Right lobe of liver (tissue), 6 donors: ENCODE measurements around the gene SF3A1. TPM values are rescaled to one million over a fixed set of nuclear protein-coding genes. Genes with fewer than 3 reads are reported as not detected.

Experiments
- ATAC-seq, 4 donors: fragments of 200-7000 bp; cut with Tn5 transposase; one replicate each; pipeline ENCODE4 v1.9.1; 2020; ENCODE audit warnings: mild to moderate bottlenecking in 4 of 4, moderate library complexity in 4 of 4
- DNase-seq, 3 donors: peaks; one replicate each; pipeline ENCODE4 v3.0.0-alpha.2; 2020
- H3K27ac ChIP-seq, 3 donors: fragments of 200-600 bp; one replicate each; pipeline ENCODE4 v1.8.0; 2022
- H3K27me3 ChIP-seq, 2 donors: fragments of 200-600 bp; one replicate each; pipeline ENCODE4 v1.8.0; 2022
- H3K36me3 ChIP-seq, 4 donors: fragments of 200-600 bp; sonication (generic) in 1 of 4; one replicate each; pipeline versions ENCODE4 v1.5.1 to v1.8.0; 2017 to 2022; ENCODE audit warnings: control low read depth in 1 of 4
- H3K4me1 ChIP-seq, 4 donors: fragments of 200-600 bp; sonication (generic) in 1 of 4; one replicate each; pipeline versions ENCODE4 v1.5.1 to v1.8.0; 2017 to 2022; ENCODE audit warnings: control low read depth in 1 of 4
- H3K4me3 ChIP-seq, 3 donors: fragments of 200-600 bp; one replicate each; pipeline ENCODE4 v1.8.0; 2022
- H3K9me3 ChIP-seq, 4 donors: fragments of 200-600 bp; sonication (generic) in 1 of 4; one replicate each; pipeline versions ENCODE4 v1.5.1 to v1.8.0; 2017 to 2022; ENCODE audit warnings: control low read depth in 1 of 4
- POLR2A ChIP-seq: fragments of 450-650 bp; IDR thresholded peaks from one replicate; pipeline ENCODE4 v1.6.1; 2017; ENCODE audit warnings: antibody characterized with exemption, mild to moderate bottlenecking
- WGBS: methylation state at CpG from one replicate; pipeline ENCODE4 v1.1.6; 2018; ENCODE audit warnings: low coverage, low lambda C conversion rate; ENCODE audit not compliant: insufficient coverage; ENCODE audit errors: missing lambda C conversion rate; 5-methylcytosine and 5-hydroxymethylcytosine counted together
- intact Hi-C, 2 donors: fragments of 100-400 bp; cut with DNase I; formaldehyde crosslinking; loops; one replicate each; pipeline versions ENCODE4 v1.11.2 to v1.14.1; 2022
- total RNA-seq, 6 experiments: library from RNA; depleted of rRNA in 2 of 6; stranded (reverse); fragments of >200 nt in 2 of 6; fragmentation: NEBNext Ultra II Directional in 3 of 6; extraction: Animal tissue kit (Norgen Biotek cat#: 25700) in 3 of 6; gene quantifications; one replicate each; pipeline versions ENCODE4 v1.1.0 to v1.2.4, GENCODE V29; 2016 to 2023
- TF ChIP-seq, protein P1 (sequence below), 4 donors: fragments of 200-600 bp in 3 of 4; fragments of 450-650 bp in 1 of 4; IDR thresholded peaks; one replicate each; pipeline versions ENCODE4 v1.5.1 to v1.8.0; 2016 to 2022; ENCODE audit warnings: antibody characterized with exemption in 4 of 4, mild to moderate bottlenecking in 2 of 4
- donor health status: DM: no; HTN: yes; CAD: no.
- donor health status: DM: no; HTN: no; CAD: no.
- donor health status: DM: no; HTN: no; CAD: no.
- donor health status: DM: no; HTN: yes; CAD: no.
- donor health status: DM: no; HTN: yes; CAD: no.

Gene SF3A1
- total RNA-seq, 6 experiments from 2014 or later = 42.6 to 72.8 (median 66.5) TPM

DNA sequence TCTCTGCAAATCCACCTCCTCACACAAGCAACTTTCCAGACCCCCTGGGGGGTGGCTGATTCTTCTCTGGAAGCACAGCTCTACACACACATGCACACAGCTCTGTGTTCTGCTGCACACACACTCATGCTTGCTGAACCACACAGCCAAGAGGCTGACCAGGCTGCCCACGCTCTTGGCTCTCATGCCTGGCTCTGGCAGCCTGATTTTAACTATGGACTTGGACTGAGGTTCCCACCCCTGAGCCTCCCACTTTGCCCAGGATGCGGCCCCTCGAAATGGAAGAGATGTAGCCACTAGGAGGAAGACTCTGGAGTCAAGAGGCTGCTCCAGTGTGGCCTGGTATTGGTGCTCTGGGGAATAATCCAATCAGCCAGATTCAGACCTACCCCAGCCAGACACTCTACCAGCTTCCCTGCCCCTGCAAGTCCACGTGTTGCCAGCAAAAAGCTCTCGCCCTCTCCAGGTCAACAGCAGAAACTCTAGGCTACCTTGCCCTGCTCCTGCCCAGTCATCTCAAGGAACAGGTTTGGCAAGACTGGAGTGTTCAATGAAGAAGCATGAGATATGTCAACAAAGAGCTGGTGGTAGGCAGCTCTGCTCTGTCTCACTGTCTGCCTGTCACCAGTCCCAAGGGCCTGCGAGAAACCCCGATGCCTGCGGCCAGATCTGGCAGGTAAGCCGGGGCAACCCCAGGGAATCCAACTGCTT is 58.5 kb downstream of the SF3A1 start:
- Histone ChIP-seq H3K27ac (no peak overlapping the region), H3K4me3 (no peak overlapping the region), H3K27me3 (no peaks in the 10 kb centered on the region), H3K9me3 (no peaks in the 10 kb centered on the region), H3K4me1 (no peaks in the 10 kb centered on the region), H3K36me3 (peaks cover 0 to 78% (median 12%) of the 10 kb centered on the region in 4 donors)
- DNase-seq = no peak
- WGBS = 89% methylated on average over 3 of the region's 9 CpGs
- TF ChIP-seq, protein P1, sequence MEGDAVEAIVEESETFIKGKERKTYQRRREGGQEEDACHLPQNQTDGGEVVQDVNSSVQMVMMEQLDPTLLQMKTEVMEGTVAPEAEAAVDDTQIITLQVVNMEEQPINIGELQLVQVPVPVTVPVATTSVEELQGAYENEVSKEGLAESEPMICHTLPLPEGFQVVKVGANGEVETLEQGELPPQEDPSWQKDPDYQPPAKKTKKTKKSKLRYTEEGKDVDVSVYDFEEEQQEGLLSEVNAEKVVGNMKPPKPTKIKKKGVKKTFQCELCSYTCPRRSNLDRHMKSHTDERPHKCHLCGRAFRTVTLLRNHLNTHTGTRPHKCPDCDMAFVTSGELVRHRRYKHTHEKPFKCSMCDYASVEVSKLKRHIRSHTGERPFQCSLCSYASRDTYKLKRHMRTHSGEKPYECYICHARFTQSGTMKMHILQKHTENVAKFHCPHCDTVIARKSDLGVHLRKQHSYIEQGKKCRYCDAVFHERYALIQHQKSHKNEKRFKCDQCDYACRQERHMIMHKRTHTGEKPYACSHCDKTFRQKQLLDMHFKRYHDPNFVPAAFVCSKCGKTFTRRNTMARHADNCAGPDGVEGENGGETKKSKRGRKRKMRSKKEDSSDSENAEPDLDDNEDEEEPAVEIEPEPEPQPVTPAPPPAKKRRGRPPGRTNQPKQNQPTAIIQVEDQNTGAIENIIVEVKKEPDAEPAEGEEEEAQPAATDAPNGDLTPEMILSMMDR (IDR thresholded peaks at IDR 0.05) = no peak
- TF ChIP-seq POLR2A = no peak
- no peak for ATAC-seq
- intact Hi-C loops = no loop called here

DNA sequence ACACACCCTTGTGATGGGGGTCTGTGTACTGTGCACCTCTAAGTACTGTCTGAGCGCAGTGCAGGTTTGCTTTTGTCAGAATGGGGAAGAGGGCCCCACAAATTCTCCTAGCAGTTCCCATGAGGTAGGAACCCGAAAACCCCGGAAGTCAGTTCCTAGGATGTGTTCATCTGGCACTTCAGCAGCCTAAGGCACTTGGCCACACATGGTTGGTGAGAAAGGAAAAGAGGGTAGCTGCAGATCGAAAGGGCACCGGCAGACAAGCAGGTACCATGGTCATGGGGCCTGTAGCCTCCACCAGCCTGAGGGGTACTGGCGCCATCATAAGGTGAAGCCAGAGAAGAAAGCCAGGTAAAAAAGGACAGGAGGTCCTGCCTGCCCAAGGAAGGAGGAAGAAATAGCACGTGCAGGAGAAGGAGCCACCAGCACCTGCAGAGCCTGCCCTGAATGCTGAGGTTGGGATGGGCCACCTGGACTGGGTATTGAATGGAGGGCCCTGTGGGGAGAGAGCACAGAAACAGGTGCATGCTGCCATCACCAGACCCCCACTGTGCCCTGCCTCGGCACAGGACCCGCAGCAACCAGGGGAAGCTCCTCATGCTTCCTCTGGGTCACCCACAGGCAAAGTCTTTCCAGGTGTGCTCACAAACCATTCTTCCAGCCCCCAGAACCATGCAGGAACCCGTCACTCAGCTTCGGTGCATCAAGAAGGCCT is 59.3 kb downstream of the SF3A1 start:
- 94% methylated on average over 6 of the region's 11 CpGs for WGBS
- TF ChIP-seq, protein P1 (IDR thresholded peaks at IDR 0.05) = no peak
- no peak for TF ChIP-seq POLR2A
- intact Hi-C loops = no loop called here
- Histone ChIP-seq H3K9me3 (no peaks in the 10 kb centered on the region), H3K27ac (no peak overlapping the region), H3K4me3 (no peak overlapping the region), H3K36me3 (peaks cover 0 to 76% (median 12%) of the 10 kb centered on the region in 4 donors), H3K27me3 (no peaks in the 10 kb centered on the region), H3K4me1 (no peaks in the 10 kb centered on the region)
- no peak for DNase-seq
- ATAC-seq = no peak

DNA sequence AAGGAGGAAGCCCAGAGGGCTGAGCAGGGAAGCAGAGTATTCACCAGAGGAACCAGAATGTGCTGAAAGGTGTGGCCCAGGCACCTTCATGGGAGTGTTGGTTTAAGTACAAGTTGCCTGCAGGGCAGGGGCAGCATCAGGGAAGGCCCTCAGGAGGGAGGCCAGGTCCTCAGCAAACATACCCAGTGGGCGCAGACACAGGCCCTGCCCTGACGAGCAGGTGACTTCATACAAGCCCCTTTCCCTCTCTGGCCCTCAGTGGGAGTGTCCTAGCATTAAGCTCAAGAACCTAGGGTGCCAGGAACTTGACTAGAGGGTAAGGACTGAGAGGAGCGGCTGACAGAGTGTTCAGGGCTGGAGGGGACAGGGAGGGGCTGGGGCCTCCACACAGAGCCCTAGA is 59.9 kb downstream of the SF3A1 start:
- intact Hi-C loops = no loop called here
- peaks cover 0 to 77% (median 14%) of the 10 kb centered on the region in 4 donors for H3K36me3 ChIP-seq

DNA sequence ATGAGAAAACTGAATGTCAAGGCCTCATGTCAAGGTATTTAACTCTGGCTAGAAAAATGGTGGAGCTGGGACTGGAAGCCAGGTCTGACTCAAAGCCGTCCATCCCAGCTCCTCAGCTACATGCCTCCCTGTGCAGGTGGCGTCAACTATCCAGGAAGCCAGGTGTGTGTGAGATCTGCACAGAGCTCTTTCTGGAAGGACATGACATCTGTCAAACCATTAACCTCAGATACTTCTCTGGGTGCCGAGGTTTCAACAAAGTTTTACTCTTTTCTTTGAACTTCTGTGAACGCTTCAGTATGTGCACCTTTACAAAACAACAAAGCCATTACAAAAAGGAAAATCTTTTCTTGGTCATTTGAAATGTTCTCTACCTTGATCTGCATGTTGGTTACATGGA is 60.4 kb downstream of the SF3A1 start:
- Histone ChIP-seq H3K27ac (no peak overlapping the region), H3K9me3 (no peaks in the 10 kb centered on the region), H3K4me3 (no peak overlapping the region), H3K4me1 (peaks cover 0 to 8% (median 3%) of the 10 kb centered on the region in 4 donors), H3K36me3 (peaks cover 0 to 73% (median 14%) of the 10 kb centered on the region in 4 donors), H3K27me3 (no peaks in the 10 kb centered on the region)
- DNase-seq (no peak), ATAC-seq (no peak)
- intact Hi-C loops = no loop called here
- no peak for TF ChIP-seq POLR2A
- TF ChIP-seq, protein P1 (IDR thresholded peaks at IDR 0.05) = no peak
- WGBS = 95% methylated on average over 4 of the region's 4 CpGs

More for the DNA sequence above, 59.9 kb downstream of the SF3A1 start:
- H3K4me3 ChIP-seq = no peak overlapping the region
- no peak overlapping the region for H3K27ac ChIP-seq
- ATAC-seq (no peak), DNase-seq (no peak)
- TF ChIP-seq, protein P1 (IDR thresholded peaks at IDR 0.05) = no peak
- no peak for TF ChIP-seq POLR2A
- H3K9me3 ChIP-seq = no peaks in the 10 kb centered on the region
- peaks cover 0 to 3% (median under 1%) of the 10 kb centered on the region in 4 donors for H3K4me1 ChIP-seq
- 100% methylated on average over 1 of the region's 3 CpGs for WGBS
- H3K27me3 ChIP-seq = no peaks in the 10 kb centered on the region
